Nephron progenitor cell (in vitro differentiated cells): ENCODE data around the gene SBK3.
A peak's percentile ranks its signal among the peaks of the same experiment; 100 is the strongest.

Experiments
- DNase-seq: peaks from one replicate; pipeline ENCODE4 v3.0.0; 2021
- H3K27ac Mint-ChIP-seq: 2 replicates; pipeline ENCODE4 v1.8.0; 2021; ENCODE audit warnings: mild to moderate bottlenecking, moderate library complexity, mixed read lengths
- H3K27me3 Mint-ChIP-seq: 2 replicates; pipeline ENCODE4 v1.8.0; 2021; ENCODE audit warnings: mild to moderate bottlenecking, low read depth, mixed read lengths; ENCODE audit not compliant: poor library complexity
- H3K36me3 Mint-ChIP-seq: 2 replicates; pipeline ENCODE4 v1.8.0; 2021; ENCODE audit warnings: low read depth, mixed read lengths
- H3K4me1 Mint-ChIP-seq: 2 replicates; pipeline ENCODE4 v1.8.0; 2021; ENCODE audit warnings: mixed read lengths
- H3K4me3 Mint-ChIP-seq: 2 replicates; pipeline ENCODE4 v1.8.0; 2021; ENCODE audit warnings: mild to moderate bottlenecking, moderate library complexity, mixed read lengths
- H3K9me3 Mint-ChIP-seq: 2 replicates; pipeline ENCODE4 v1.8.0; 2021; ENCODE audit warnings: mild to moderate bottlenecking, moderate library complexity, mixed read lengths
- CTCF ChIP-seq: fragments of 200-600 bp; sonication (generic); IDR thresholded peaks from 2 replicates; pipeline ENCODE4 v1.5.0; 2021; ENCODE audit warnings: antibody characterized with exemption

The SBK3 gene

GRCh38 chr19:55542292-55542855 lies 3.0 kb downstream of the SBK3 start:
- Mint-ChIP-seq H3K27ac (no peak overlapping the region), H3K27me3 (peaks cover 29% of the 10 kb centered on the region), H3K36me3 (no peaks in the 10 kb centered on the region), H3K4me3 (no peak overlapping the region), H3K4me1 (peaks cover 66% of the 10 kb centered on the region), H3K9me3 (peaks cover 11% of the 10 kb centered on the region)
- TF ChIP-seq CTCF: no peak
- DNase-seq: no peak

GRCh38 chr19:55541091-55541490 lies 4.3 kb downstream of the SBK3 start:
- peaks cover 11% of the 10 kb centered on the region for H3K9me3 Mint-ChIP-seq
- peaks cover 67% of the 10 kb centered on the region for H3K4me1 Mint-ChIP-seq
- peaks cover 29% of the 10 kb centered on the region for H3K27me3 Mint-ChIP-seq
- no peak for TF ChIP-seq CTCF
- DNase-seq: no peak
- no peak overlapping the region for H3K27ac Mint-ChIP-seq
- H3K36me3 Mint-ChIP-seq: no peaks in the 10 kb centered on the region
- H3K4me3 Mint-ChIP-seq: no peak overlapping the region

GRCh38 chr19:55540619-55541018 lies 4.7 kb downstream of the SBK3 start:
- TF ChIP-seq CTCF: no peak
- peaks cover 29% of the 10 kb centered on the region for H3K27me3 Mint-ChIP-seq
- peaks cover 67% of the 10 kb centered on the region for H3K4me1 Mint-ChIP-seq
- H3K9me3 Mint-ChIP-seq: peaks cover 11% of the 10 kb centered on the region
- H3K27ac Mint-ChIP-seq: peak overlapping the region; percentile 64
- H3K4me3 Mint-ChIP-seq: no peak overlapping the region
- no peaks in the 10 kb centered on the region for H3K36me3 Mint-ChIP-seq
- no peak for DNase-seq

- H3K36me3 Mint-ChIP-seq: no peaks in the 10 kb centered on the region
- peaks cover 11% of the 10 kb centered on the region for H3K9me3 Mint-ChIP-seq
- peaks cover 63% of the 10 kb centered on the region for H3K4me1 Mint-ChIP-seq
- H3K4me3 Mint-ChIP-seq: no peak overlapping the region
- peak overlapping the region; percentile 91 for H3K27ac Mint-ChIP-seq
- peaks cover 29% of the 10 kb centered on the region for H3K27me3 Mint-ChIP-seq
- DNase-seq: no peak
- no peak for TF ChIP-seq CTCF
Measured at GRCh38 chr19:55539090-55539984, 6.0 kb downstream of the SBK3 start.

- Mint-ChIP-seq H3K27ac (no peak overlapping the region), H3K36me3 (no peaks in the 10 kb centered on the region), H3K27me3 (peaks cover 25% of the 10 kb centered on the region), H3K4me3 (no peak overlapping the region), H3K9me3 (peaks cover 7% of the 10 kb centered on the region), H3K4me1 (peaks cover 61% of the 10 kb centered on the region)
- DNase-seq: no peak
- no peak for TF ChIP-seq CTCF
Measured at GRCh38 chr19:55538132-55538531, 7.2 kb downstream of the SBK3 start.
